Activated naive CD4-positive, alpha-beta T cell treated with anti-CD3 and anti-CD28 coated beads for 36 hours (primary cell): Measurements from ENCODE around the gene ATP2B3. TPM values are rescaled to one million over a fixed set of nuclear protein-coding genes. Genes with fewer than 3 reads are reported as not detected.

Source experiments
- CTCF ChIA-PET: fragments of 350-600 bp; sonication (Branson Sonifier 250); formaldehyde crosslinking; loops from one replicate; lab custom pipeline; 2021; ENCODE audit warnings: antibody characterized with exemption; lab: Charles Lee
- DNase-seq: peaks from one replicate; pipeline ENCODE4 v3.0.0-alpha.2; 2020
- H3K27ac Mint-ChIP-seq: one replicate; pipeline ENCODE4 v1.8.0; 2021; ENCODE audit warnings: mild to moderate bottlenecking, mixed read lengths
- H3K27me3 Mint-ChIP-seq: one replicate; pipeline ENCODE4 v1.8.0; 2021; ENCODE audit warnings: low read depth, mixed read lengths
- H3K36me3 Mint-ChIP-seq: one replicate; pipeline ENCODE4 v1.8.0; 2021; ENCODE audit warnings: low read depth, mixed read lengths
- H3K4me1 Mint-ChIP-seq: one replicate; pipeline ENCODE4 v1.8.0; 2021; ENCODE audit warnings: low read depth, mixed read lengths
- H3K4me3 Mint-ChIP-seq: one replicate; pipeline ENCODE4 v1.8.0; 2021; ENCODE audit warnings: mild to moderate bottlenecking, moderate library complexity, mixed read lengths
- H3K9me3 Mint-ChIP-seq: one replicate; pipeline ENCODE4 v1.8.0; 2021; ENCODE audit warnings: mixed read lengths
- intact Hi-C: fragments of 100-400 bp; cut with micrococcal nuclease; formaldehyde crosslinking; loops from one replicate; pipeline ENCODE4 v1.15.1; 2023
- total RNA-seq, 2 experiments: library from RNA; stranded (reverse); gene quantifications; one replicate each; pipeline ENCODE4 v1.2.3, GENCODE V29; 2021

ATP2B3 gene
- total RNA-seq, 2 experiments from 2014 or later, result not detected

DNA sequence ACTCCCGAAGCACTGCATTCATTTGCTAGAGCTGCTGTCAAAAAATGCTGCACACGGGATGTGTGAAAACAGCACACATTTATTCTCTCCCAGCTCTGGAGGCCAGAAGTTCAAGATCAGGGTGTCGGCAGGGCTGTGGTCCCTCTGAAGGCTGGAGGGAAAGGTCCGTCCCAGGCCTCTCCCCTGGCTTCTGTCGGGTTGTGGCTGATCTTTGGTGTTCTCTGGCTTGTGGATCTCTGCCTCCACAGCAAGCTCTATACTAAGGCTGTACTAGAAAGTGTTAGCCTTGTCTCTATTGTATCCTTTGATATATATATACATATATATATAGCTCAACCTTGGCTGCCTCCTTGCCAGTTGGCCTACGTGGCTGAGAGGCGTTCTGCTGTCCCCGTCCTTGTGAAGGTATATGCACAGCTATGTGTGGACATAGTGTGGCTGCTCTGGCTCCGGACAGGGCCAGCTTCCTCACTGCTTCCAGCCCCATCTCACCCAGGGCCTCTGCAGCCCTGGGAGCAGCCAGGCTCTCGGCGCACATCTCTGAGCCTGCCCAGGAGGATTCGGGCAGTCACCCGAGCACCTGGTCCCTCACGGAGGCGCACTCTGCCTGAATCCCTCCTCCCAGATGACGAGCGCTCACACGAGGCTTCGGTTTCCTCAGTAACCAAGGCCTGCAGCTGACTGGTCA, 114.6 kb downstream of the ATP2B3 start:
- Mint-ChIP-seq H3K27ac (no peak overlapping the region), H3K4me1 (no peaks in the 10 kb centered on the region), H3K36me3 (no peaks in the 10 kb centered on the region), H3K27me3 (no peaks in the 10 kb centered on the region), H3K4me3 (no peak overlapping the region), H3K9me3 (no peaks in the 10 kb centered on the region)
- CTCF ChIA-PET, result interaction anchor here (0.8 to 1.6 kb wide), 5 partner anchors 13 to 92 kb away, joined by 3 to 6 read pairs (median 3); partner anchors contain the start of gene DUSP9
- DNase-seq, result no peak
- intact Hi-C loops, result no loop called here

Other genes starting within 250 kb of the ATP2B3 start
- not detected for gene PNMA6F, start 195.9 kb upstream of the ATP2B3 start, total RNA-seq
- gene ZNF275, start 183.5 kb upstream of the ATP2B3 start, total RNA-seq, result 10 to 100 TPM; 10.8 to 11.5 TPM
- not detected for gene PNMA6E, start 116.3 kb upstream of the ATP2B3 start, total RNA-seq
- gene ZFP92, start 106.2 kb upstream of the ATP2B3 start, total RNA-seq, result under 1 TPM; 0.59 to 0.74 TPM
- gene TREX2, start 71.6 kb upstream of the ATP2B3 start, total RNA-seq, result 1 to 10 TPM; 1.0 to 1.2 TPM
- 10 to 100 TPM; 63.5 to 68.5 TPM for gene HAUS7, start 47.1 kb upstream of the ATP2B3 start, total RNA-seq
- gene BGN, start 22.7 kb upstream of the ATP2B3 start, total RNA-seq, result not detected
- gene CCNQ, start 81.5 kb downstream of the ATP2B3 start, total RNA-seq, result 10 to 100 TPM; 13.4 to 15.1 TPM
- under 1 TPM in 1 of 2 experiments, not detected in 1; 0.36 TPM for gene DUSP9, start 129.6 kb downstream of the ATP2B3 start, total RNA-seq
- gene PNCK, start 156.2 kb downstream of the ATP2B3 start, total RNA-seq, result under 1 TPM; 0.26 to 0.30 TPM
- under 1 TPM; 0.32 to 0.41 TPM for gene SLC6A8, start 170.3 kb downstream of the ATP2B3 start, total RNA-seq
- gene BCAP31, start 206.7 kb downstream of the ATP2B3 start, total RNA-seq, result 10 to 100 TPM; 69.5 to 71.2 TPM
- 1 to 10 TPM; 2.5 to 3.4 TPM for gene ABCD1, start 207.2 kb downstream of the ATP2B3 start, total RNA-seq
- under 1 TPM; 0.05 to 0.44 TPM for gene PLXNB3, start 246.6 kb downstream of the ATP2B3 start, total RNA-seq